Measurements from ENCODE around the gene ITFG1.

Gene ITFG1

DNA sequence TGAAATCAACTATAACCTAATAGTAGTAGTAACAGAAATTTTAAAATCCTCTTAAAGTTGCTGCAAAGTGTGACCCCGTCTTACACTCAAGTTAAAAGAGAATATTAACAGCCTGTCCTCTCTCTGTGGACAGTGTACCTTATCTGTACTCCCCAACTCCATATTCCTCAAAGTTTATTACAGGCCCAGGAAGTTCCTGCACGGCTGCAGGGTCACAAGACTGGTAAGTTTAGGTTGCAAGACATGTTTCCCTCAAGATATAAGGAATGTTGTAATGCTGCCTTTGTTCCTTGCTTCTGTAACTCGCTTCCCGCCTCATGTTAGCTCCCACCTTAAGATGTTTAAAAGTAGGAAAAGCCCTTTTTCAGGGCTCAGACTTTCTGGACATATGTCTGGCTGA lies 72.2 kb downstream of the ITFG1 start:
- in situ Hi-C loops (cut with HindIII; ENCODE audit: low pct_ligation_motif_present, low sequenced_read_pairs) = no loop called here
- Histone ChIP-seq H3K27ac (no peak overlapping the region), H3K27me3 (replicated peaks) (no peaks in the 10 kb centered on the region), H3K4me3 (ENCODE audit: low read depth, low read length) (no peak overlapping the region), H3K36me3 (replicated peaks) (no peaks in the 10 kb centered on the region)
- TF ChIP-seq, protein P1, sequence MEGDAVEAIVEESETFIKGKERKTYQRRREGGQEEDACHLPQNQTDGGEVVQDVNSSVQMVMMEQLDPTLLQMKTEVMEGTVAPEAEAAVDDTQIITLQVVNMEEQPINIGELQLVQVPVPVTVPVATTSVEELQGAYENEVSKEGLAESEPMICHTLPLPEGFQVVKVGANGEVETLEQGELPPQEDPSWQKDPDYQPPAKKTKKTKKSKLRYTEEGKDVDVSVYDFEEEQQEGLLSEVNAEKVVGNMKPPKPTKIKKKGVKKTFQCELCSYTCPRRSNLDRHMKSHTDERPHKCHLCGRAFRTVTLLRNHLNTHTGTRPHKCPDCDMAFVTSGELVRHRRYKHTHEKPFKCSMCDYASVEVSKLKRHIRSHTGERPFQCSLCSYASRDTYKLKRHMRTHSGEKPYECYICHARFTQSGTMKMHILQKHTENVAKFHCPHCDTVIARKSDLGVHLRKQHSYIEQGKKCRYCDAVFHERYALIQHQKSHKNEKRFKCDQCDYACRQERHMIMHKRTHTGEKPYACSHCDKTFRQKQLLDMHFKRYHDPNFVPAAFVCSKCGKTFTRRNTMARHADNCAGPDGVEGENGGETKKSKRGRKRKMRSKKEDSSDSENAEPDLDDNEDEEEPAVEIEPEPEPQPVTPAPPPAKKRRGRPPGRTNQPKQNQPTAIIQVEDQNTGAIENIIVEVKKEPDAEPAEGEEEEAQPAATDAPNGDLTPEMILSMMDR (IDR thresholded peaks at IDR 0.05; ENCODE audit: low read depth, low read length, missing control alignments) = no peak
- DNase-seq = no peak

DNA sequence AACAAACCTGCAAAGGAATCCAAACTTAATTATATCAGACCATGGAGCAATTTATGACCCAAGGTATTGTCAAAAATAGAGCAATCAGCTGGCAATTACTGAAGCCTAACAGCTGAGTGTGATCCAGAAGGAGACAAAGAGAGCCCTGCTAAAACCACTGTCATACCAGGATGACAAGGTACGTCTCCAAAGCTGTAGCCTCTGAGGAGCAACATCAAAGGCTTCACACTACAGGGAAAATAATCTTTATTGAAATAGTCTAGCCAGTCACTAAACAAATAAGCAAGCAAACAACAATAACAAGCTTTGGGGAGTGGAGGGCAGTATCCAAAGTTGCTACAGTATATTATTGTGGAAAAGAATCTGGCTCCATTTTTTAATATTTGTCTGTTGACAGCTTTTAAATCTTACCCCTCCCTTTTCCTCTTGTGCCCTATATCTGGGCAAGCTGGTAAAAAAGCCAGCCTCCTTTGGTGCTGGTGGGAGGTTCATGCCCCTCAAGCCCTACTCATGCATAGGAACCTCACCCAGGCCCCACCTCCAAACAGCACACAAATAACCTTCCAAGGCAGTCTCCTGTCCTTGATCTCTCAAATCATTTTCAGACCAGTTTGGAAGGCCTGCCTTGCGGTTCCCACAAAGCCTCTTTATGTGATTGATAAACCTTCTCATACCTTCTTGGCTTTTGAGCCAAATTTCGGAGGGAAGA lies 73.7 kb downstream of the ITFG1 start:
- DNase-seq = no peak
- no peaks in the 10 kb centered on the region for H3K36me3 ChIP-seq (replicated peaks)
- no peak overlapping the region for H3K27ac ChIP-seq
- in situ Hi-C loops (cut with HindIII; ENCODE audit: low pct_ligation_motif_present, low sequenced_read_pairs) = no loop called here
- TF ChIP-seq, protein P1 (IDR thresholded peaks at IDR 0.05; ENCODE audit: low read depth, low read length, missing control alignments) = no peak
- no peaks in the 10 kb centered on the region for H3K27me3 ChIP-seq (replicated peaks)
- no peak overlapping the region for H3K4me3 ChIP-seq (ENCODE audit: low read depth, low read length)

DNA sequence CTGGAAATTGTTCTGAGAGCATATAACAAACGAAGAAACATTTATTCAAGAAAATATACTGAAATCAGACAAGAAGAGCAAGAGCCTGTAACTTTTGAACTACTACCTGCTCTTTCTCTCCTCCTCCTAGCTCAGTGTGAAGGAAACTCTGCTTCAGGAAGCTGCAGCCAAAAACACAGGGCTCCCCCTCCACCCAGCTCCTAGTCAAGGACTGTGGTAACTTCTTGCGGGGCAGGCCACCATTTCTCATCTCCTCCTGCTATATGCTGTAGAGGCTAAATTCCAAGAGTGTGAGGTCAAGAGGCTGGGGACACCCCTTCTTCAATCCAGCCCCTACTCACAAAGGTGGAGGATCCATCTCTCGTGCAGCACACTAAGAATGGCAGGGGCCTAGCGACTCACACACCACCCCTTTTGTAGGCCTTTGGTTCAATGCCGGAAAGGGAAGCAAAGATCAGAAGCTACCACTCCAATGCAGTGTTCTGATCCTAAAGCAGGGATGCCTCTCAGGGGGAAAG lies 74.6 kb downstream of the ITFG1 start:
- no peaks in the 10 kb centered on the region for H3K36me3 ChIP-seq (replicated peaks)
- in situ Hi-C loops (cut with HindIII; ENCODE audit: low pct_ligation_motif_present, low sequenced_read_pairs) = no loop called here
- no peak overlapping the region for H3K27ac ChIP-seq
- TF ChIP-seq, protein P1 (IDR thresholded peaks at IDR 0.05; ENCODE audit: low read depth, low read length, missing control alignments) = no peak
- H3K27me3 ChIP-seq (replicated peaks) = no peaks in the 10 kb centered on the region
- H3K4me3 ChIP-seq (ENCODE audit: low read depth, low read length) = no peak overlapping the region
- no peak for DNase-seq

DNA sequence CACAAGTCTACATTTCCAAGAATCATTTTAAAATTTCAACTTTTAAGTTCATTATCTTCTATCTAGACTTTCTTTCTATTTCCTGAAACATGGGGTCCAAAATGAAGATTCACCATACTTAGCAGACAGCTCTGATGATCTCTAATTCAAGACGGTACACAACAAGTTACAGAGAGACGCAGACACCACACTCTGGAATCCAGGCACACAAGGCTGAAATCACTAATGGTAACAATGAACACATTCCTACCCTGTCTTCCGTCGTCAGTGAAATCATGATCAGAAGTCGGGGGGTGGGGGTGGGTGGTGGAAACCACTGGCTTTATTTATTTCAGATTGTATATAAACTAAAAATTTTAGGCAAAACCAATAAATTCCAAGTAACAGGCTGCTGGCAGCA lies 78.5 kb downstream of the ITFG1 start:
- no peak overlapping the region for H3K27ac ChIP-seq
- in situ Hi-C loops (cut with HindIII; ENCODE audit: low pct_ligation_motif_present, low sequenced_read_pairs) = no loop called here
- TF ChIP-seq, protein P1 (IDR thresholded peaks at IDR 0.05; ENCODE audit: low read depth, low read length, missing control alignments) = no peak
- H3K4me3 ChIP-seq (ENCODE audit: low read depth, low read length) = no peak overlapping the region
- H3K27me3 ChIP-seq (replicated peaks) = no peaks in the 10 kb centered on the region
- no peak for DNase-seq
- no peaks in the 10 kb centered on the region for H3K36me3 ChIP-seq (replicated peaks)

DNA sequence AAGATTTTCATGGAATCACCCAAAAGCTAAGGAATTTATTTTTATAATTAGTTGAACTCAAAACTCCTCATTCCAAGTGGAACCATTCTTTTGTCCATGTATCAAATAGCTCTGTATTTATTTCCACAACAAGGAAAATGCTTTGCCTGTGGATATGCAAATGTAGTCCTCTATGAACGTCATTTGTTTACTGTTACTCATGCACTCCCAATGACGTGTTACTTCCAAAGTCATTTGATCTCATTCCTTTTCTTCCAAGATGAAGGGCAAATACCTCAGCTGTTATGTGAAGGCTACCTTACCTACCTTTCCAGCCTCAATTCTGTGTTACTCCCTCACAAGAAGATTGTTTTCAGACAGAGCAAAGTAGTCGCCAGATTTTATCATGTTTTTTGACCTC lies 83.7 kb downstream of the ITFG1 start:
- DNase-seq = no peak
- H3K36me3 ChIP-seq (replicated peaks) = no peaks in the 10 kb centered on the region
- no peak overlapping the region for H3K4me3 ChIP-seq (ENCODE audit: low read depth, low read length)
- H3K27me3 ChIP-seq (replicated peaks) = no peaks in the 10 kb centered on the region
- TF ChIP-seq, protein P1 (IDR thresholded peaks at IDR 0.05; ENCODE audit: low read depth, low read length, missing control alignments) = no peak
- in situ Hi-C loops (cut with HindIII; ENCODE audit: low pct_ligation_motif_present, low sequenced_read_pairs) = no loop called here
- H3K27ac ChIP-seq = no peak overlapping the region

DNA sequence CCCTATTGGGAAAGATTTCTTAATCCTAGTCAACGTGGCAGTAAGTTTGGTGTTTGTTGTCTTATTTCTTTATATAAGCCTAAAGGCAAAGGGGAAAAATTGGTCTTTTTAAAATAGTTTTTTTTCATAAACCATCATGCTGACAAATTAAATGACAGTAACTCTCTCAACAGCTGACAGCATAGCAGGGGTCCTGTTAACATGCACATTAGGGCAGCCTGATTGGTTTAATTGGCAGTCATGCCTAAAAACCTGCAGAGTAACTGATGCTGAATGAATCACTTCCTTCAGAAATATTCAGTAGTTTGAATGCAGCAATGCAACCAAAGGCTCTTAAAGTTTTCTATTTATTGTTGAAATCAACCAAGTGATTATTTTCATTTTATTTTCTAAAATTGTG lies 85.4 kb downstream of the ITFG1 start:
- Histone ChIP-seq H3K27ac (no peak overlapping the region), H3K27me3 (replicated peaks) (no peaks in the 10 kb centered on the region), H3K36me3 (replicated peaks) (no peaks in the 10 kb centered on the region), H3K4me3 (ENCODE audit: low read depth, low read length) (no peak overlapping the region)
- TF ChIP-seq, protein P1 (IDR thresholded peaks at IDR 0.05; ENCODE audit: low read depth, low read length, missing control alignments) = no peak
- in situ Hi-C loops (cut with HindIII; ENCODE audit: low pct_ligation_motif_present, low sequenced_read_pairs) = no loop called here
- no peak for DNase-seq
